ENCODE results near the gene MTG2. TPM values are rescaled to one million over a fixed set of nuclear protein-coding genes. Genes with fewer than 3 reads are reported as not detected.

Gene MTG2
- polyA plus RNA-seq, 2 donors, result 19.4 to 25.4 TPM

DNA sequence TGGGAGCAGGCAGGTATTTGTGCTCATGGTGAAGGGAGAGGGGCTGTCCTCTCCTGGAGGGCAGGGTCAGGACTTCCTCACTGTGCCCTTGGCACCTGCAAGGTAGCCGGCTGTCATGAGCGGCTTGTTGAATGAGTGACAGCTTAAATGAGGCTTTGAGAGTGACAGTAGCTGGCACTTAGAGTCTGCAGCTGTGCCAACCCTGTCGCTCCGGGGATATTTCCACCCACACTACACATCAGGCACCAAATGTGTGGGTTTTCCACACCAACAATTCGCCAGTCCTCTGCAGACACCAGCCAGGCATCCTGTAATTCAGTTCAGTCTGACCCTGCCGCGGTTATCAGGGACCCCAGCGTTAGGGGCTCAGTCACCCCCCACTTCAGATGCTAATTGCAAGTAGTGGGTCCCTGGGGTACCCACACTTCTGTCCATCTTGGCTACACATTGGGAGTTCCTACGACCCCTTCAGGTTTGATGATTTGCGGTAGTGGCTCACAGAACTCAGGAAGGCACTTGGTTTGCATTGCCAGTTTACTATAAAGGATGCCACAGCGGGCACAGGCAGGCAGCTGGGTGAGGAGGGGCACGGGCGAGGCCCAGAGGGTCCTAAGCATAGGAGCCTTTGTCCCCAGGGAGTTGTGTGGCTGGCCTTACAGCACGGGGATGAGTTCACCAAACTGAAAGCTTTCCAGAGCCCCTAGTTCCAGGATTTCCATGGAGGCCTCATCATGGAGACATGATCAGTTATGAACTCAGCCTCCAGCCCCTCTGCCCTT, 9.1 kb downstream of the MTG2 start:
- peaks cover 4 to 12% of the 10 kb centered on the region in 2 donors for H3K36me3 ChIP-seq (ENCODE audit: control insufficient read depth in 2 of 2, insufficient read depth in 2 of 2, low read length in 1 of 2)
- no peaks in the 10 kb centered on the region for H3K4me1 ChIP-seq (ENCODE audit: control insufficient read depth in 2 of 2, insufficient read depth in 2 of 2, low read length in 1 of 2)
- no peaks in the 10 kb centered on the region for H3K9me3 ChIP-seq (ENCODE audit: control insufficient read depth in 2 of 2, insufficient read depth in 1 of 2, low read depth in 1 of 2, low read length in 1 of 2)
- no peak overlapping the region for H3K4me3 ChIP-seq (ENCODE audit: low read depth in 1 of 2, low read length in 2 of 2)
- no peak overlapping the region for H3K27ac ChIP-seq (ENCODE audit: low read depth in 2 of 2, low read length in 1 of 2)
- 78 to 79% methylated on average over 14 of the region's 14 CpGs for WGBS, 2 donors
- H3K27me3 ChIP-seq (ENCODE audit: control insufficient read depth in 1 of 2, insufficient read depth in 2 of 2, low read length in 2 of 2), result no peaks in the 10 kb centered on the region

DNA sequence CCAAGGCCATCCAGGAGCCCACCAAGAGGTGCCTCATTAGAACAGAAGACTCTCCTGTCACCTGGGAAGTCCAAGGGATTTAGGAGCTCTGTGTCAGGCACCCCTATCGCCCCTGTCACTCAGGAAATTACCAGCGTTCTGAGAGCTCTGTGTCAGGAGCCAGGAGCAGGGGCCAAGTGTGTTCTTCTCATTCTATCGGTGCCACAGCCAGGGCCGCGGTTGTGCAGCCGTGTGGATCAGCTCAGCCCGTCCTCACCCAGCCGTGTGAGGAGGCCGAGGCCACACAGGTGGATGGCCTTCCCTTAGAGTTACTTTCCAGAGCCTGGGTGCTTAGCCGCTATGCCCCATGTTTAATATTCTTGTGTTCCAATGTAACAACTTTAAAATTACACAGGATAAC, 9.8 kb downstream of the MTG2 start:
- no peaks in the 10 kb centered on the region for H3K4me1 ChIP-seq (ENCODE audit: control insufficient read depth in 2 of 2, insufficient read depth in 2 of 2, low read length in 1 of 2)
- no peaks in the 10 kb centered on the region for H3K27me3 ChIP-seq (ENCODE audit: control insufficient read depth in 1 of 2, insufficient read depth in 2 of 2, low read length in 2 of 2)
- no peaks in the 10 kb centered on the region for H3K9me3 ChIP-seq (ENCODE audit: control insufficient read depth in 2 of 2, insufficient read depth in 1 of 2, low read depth in 1 of 2, low read length in 1 of 2)
- H3K36me3 ChIP-seq (ENCODE audit: control insufficient read depth in 2 of 2, insufficient read depth in 2 of 2, low read length in 1 of 2), result peaks cover 4 to 12% of the 10 kb centered on the region in 2 donors
- H3K27ac ChIP-seq (ENCODE audit: low read depth in 2 of 2, low read length in 1 of 2), result no peak overlapping the region
- 83 to 84% methylated on average over 10 of the region's 10 CpGs for WGBS, 2 donors
- H3K4me3 ChIP-seq (ENCODE audit: low read depth in 1 of 2, low read length in 2 of 2), result no peak overlapping the region

DNA sequence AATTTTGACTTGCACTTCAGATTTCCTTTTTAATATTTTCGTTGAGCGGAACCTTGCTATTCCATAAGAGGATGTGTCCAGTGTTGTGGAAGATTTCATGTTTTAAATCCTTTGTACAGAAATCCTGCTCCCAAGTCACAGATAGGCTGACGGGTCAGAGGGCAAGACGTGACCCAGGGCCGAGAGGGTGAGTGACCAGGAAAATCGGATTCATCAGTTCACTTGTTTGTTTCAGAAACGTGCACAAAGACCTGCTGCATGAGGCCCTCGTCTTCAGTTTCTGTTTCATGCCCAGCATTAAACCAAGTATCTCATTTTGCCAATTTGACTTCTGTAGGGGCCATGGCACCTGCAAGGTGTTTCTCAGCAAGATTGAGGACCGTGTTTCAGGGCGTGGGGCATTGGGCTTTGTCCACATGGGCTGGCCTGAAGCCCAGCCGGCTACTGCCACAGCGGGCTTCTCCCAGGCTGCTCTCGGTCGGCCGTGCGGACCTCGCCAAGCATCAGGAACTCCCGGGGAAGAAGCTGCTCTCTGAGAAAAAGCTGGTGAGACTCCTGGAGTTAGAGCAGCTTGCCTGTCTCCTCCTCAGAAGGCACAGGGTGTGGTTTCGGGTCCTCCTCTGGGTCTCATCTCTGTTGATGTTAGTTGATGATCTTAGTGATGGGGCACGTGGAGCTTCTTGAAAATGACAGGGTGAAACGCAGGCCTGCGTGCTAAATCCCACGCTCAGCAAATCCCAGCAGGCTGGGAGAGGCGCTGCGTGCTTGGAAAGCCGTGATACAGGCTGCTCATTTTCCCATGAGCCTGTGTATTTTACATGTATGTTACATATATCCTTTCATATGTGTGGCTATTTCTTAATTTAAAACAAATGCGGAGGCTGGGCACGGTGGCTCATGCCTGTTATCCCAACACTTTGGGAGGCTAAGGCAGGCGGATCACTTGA, 10.5 kb downstream of the MTG2 start:
- Histone ChIP-seq H3K4me3 (ENCODE audit: low read depth in 1 of 2, low read length in 2 of 2) (no peak overlapping the region), H3K36me3 (ENCODE audit: control insufficient read depth in 2 of 2, insufficient read depth in 2 of 2, low read length in 1 of 2) (peaks cover 4 to 16% of the 10 kb centered on the region in 2 donors), H3K27me3 (ENCODE audit: control insufficient read depth in 1 of 2, insufficient read depth in 2 of 2, low read length in 2 of 2) (no peaks in the 10 kb centered on the region), H3K9me3 (ENCODE audit: control insufficient read depth in 2 of 2, insufficient read depth in 1 of 2, low read depth in 1 of 2, low read length in 1 of 2) (no peaks in the 10 kb centered on the region), H3K27ac (ENCODE audit: low read depth in 2 of 2, low read length in 1 of 2) (no peak overlapping the region), H3K4me1 (ENCODE audit: control insufficient read depth in 2 of 2, insufficient read depth in 2 of 2, low read length in 1 of 2) (no peaks in the 10 kb centered on the region)
- WGBS, 2 donors, result 91 to 92% methylated on average over 29 of the region's 29 CpGs

DNA sequence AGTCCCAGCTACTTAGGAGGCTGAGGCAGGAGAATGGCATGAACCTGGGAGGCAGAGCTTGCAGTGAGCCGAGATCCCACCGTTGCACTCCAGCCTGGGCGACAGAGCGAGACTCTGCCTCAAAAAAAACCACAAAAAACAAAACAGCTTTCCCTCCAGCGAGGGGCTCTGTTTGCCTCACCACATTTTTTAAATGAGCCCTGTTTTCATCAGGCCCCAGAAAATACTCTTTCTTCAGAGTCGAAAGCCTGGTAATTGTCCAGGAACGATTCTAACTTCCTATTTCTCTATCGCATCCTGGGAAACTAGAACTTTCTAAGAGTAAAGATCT, 12.2 kb downstream of the MTG2 start:
- WGBS, 2 donors, result 79 to 84% methylated on average over 8 of the region's 8 CpGs
- H3K27ac ChIP-seq (ENCODE audit: low read depth in 2 of 2, low read length in 1 of 2), result no peak overlapping the region
- no peaks in the 10 kb centered on the region for H3K27me3 ChIP-seq (ENCODE audit: control insufficient read depth in 1 of 2, insufficient read depth in 2 of 2, low read length in 2 of 2)
- H3K4me1 ChIP-seq (ENCODE audit: control insufficient read depth in 2 of 2, insufficient read depth in 2 of 2, low read length in 1 of 2), result no peaks in the 10 kb centered on the region
- H3K4me3 ChIP-seq (ENCODE audit: low read depth in 1 of 2, low read length in 2 of 2), result no peak overlapping the region
- peaks cover 13 to 17% of the 10 kb centered on the region in 2 donors for H3K36me3 ChIP-seq (ENCODE audit: control insufficient read depth in 2 of 2, insufficient read depth in 2 of 2, low read length in 1 of 2)
- H3K9me3 ChIP-seq (ENCODE audit: control insufficient read depth in 2 of 2, insufficient read depth in 1 of 2, low read depth in 1 of 2, low read length in 1 of 2), result peaks cover 0 to 4% of the 10 kb centered on the region in 2 donors

DNA sequence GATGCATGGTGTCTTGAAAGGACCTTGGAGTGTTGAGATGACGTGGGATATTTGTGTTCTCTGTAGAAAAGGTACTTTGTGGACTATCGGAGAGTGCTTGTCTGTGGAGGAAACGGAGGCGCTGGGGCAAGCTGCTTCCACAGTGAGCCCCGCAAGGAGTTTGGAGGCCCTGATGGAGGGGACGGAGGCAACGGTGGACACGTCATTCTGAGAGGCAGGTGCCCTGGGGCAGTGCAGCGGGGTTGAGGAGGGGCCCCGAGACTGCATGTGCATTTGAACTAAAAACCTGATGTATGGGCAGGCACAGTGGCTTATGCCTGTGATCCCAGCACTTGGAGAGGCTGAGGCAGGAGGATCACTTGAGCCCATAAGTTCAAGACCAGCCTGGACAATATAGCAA, 12.9 kb downstream of the MTG2 start:
- no peak overlapping the region for H3K4me3 ChIP-seq (ENCODE audit: low read depth in 1 of 2, low read length in 2 of 2)
- H3K27me3 ChIP-seq (ENCODE audit: control insufficient read depth in 1 of 2, insufficient read depth in 2 of 2, low read length in 2 of 2), result no peaks in the 10 kb centered on the region
- no peaks in the 10 kb centered on the region for H3K4me1 ChIP-seq (ENCODE audit: control insufficient read depth in 2 of 2, insufficient read depth in 2 of 2, low read length in 1 of 2)
- no peak overlapping the region for H3K27ac ChIP-seq (ENCODE audit: low read depth in 2 of 2, low read length in 1 of 2)
- H3K36me3 ChIP-seq (ENCODE audit: control insufficient read depth in 2 of 2, insufficient read depth in 2 of 2, low read length in 1 of 2), result peaks cover 20 to 22% of the 10 kb centered on the region in 2 donors
- WGBS, 2 donors, result 90 to 92% methylated on average over 10 of the region's 10 CpGs
- H3K9me3 ChIP-seq (ENCODE audit: control insufficient read depth in 2 of 2, insufficient read depth in 1 of 2, low read depth in 1 of 2, low read length in 1 of 2), result peaks cover 0 to 4% of the 10 kb centered on the region in 2 donors

DNA sequence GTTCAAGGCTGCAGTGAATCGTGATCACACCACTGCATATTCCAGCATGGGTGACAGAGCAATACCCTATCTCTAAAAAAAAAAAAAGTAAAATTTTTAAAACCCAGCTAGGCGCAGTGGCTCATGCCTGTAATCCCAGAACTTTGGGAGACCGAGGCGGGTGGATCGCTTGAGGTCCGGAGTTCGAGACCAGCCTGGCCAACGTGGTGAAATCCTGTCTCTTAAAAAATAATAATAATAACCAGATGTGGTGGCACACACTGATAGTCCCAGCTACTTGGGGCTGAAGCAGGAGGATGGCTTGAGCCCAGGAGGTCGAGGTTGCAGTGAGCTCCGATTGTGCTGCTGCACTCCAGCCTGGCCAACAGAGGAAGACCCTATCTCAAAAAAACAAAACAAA, 13.5 kb downstream of the MTG2 start:
- Histone ChIP-seq H3K4me1 (ENCODE audit: control insufficient read depth in 2 of 2, insufficient read depth in 2 of 2, low read length in 1 of 2) (no peaks in the 10 kb centered on the region), H3K27ac (ENCODE audit: low read depth in 2 of 2, low read length in 1 of 2) (no peak overlapping the region), H3K27me3 (ENCODE audit: control insufficient read depth in 1 of 2, insufficient read depth in 2 of 2, low read length in 2 of 2) (no peaks in the 10 kb centered on the region), H3K4me3 (ENCODE audit: low read depth in 1 of 2, low read length in 2 of 2) (no peak overlapping the region), H3K9me3 (ENCODE audit: control insufficient read depth in 2 of 2, insufficient read depth in 1 of 2, low read depth in 1 of 2, low read length in 1 of 2) (peaks cover 0 to 4% of the 10 kb centered on the region in 2 donors), H3K36me3 (ENCODE audit: control insufficient read depth in 2 of 2, insufficient read depth in 2 of 2, low read length in 1 of 2) (peaks cover 22 to 23% of the 10 kb centered on the region in 2 donors)
- WGBS, 2 donors, result 95% methylated on average over 10 of the region's 10 CpGs

DNA sequence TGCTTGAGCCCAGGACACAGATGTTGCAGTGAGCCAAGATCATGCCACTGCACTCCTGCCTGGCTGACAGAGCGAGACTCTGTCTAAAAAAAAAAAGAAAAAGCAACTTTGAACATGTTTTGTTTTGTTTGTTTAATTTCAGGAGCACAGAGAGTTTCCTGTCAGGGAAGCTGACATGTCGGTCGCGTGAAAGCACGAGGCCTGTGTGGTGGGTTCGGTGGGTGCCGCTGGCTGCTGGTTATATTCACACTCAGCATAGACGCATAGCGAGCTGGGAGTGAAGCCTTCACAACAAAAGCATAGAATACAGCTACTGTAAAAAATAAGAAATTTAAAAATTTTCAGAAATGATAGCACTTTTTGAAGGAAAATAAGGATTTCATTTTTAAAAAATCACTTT, 14.5 kb downstream of the MTG2 start:
- WGBS, 2 donors, result 86 to 96% methylated on average over 9 of the region's 9 CpGs

DNA sequence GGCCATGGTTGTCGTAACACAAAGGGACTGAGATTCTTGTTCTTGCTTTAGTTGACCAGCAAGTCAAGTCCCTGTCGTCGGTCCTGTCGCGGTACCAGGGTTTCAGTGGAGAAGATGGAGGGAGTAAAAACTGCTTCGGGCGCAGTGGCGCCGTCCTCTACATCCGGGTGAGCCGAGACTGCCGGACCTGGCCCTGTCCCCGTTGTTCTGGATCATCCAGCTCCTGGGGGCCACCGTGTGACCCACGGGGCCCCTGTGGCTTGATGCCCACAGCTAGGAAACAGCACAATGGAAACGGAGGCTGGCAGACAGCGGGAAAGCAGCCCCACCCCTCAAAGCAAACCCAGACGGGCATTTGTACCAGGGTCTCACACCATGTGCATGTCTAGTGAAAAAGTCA, 15.0 kb downstream of the MTG2 start:
- Histone ChIP-seq H3K27ac (ENCODE audit: low read depth in 2 of 2, low read length in 1 of 2) (no peak overlapping the region), H3K27me3 (ENCODE audit: control insufficient read depth in 1 of 2, insufficient read depth in 2 of 2, low read length in 2 of 2) (no peaks in the 10 kb centered on the region), H3K4me3 (ENCODE audit: low read depth in 1 of 2, low read length in 2 of 2) (no peak overlapping the region), H3K36me3 (ENCODE audit: control insufficient read depth in 2 of 2, insufficient read depth in 2 of 2, low read length in 1 of 2) (peaks cover 25 to 33% of the 10 kb centered on the region in 2 donors), H3K9me3 (ENCODE audit: control insufficient read depth in 2 of 2, insufficient read depth in 1 of 2, low read depth in 1 of 2, low read length in 1 of 2) (peaks cover 0 to 4% of the 10 kb centered on the region in 2 donors), H3K4me1 (ENCODE audit: control insufficient read depth in 2 of 2, insufficient read depth in 2 of 2, low read length in 1 of 2) (no peaks in the 10 kb centered on the region)
- 94 to 95% methylated on average over 18 of the region's 18 CpGs for WGBS, 2 donors

More for the DNA sequence above, 14.5 kb downstream of the MTG2 start:
- H3K36me3 ChIP-seq (ENCODE audit: control insufficient read depth in 2 of 2, insufficient read depth in 2 of 2, low read length in 1 of 2), result peaks cover 25 to 33% of the 10 kb centered on the region in 2 donors
- H3K27ac ChIP-seq (ENCODE audit: low read depth in 2 of 2, low read length in 1 of 2), result no peak overlapping the region
- H3K4me1 ChIP-seq (ENCODE audit: control insufficient read depth in 2 of 2, insufficient read depth in 2 of 2, low read length in 1 of 2), result no peaks in the 10 kb centered on the region
- H3K4me3 ChIP-seq (ENCODE audit: low read depth in 1 of 2, low read length in 2 of 2), result no peak overlapping the region
- H3K27me3 ChIP-seq (ENCODE audit: control insufficient read depth in 1 of 2, insufficient read depth in 2 of 2, low read length in 2 of 2), result no peaks in the 10 kb centered on the region
- H3K9me3 ChIP-seq (ENCODE audit: control insufficient read depth in 2 of 2, insufficient read depth in 1 of 2, low read depth in 1 of 2, low read length in 1 of 2), result peaks cover 0 to 4% of the 10 kb centered on the region in 2 donors

DNA sequence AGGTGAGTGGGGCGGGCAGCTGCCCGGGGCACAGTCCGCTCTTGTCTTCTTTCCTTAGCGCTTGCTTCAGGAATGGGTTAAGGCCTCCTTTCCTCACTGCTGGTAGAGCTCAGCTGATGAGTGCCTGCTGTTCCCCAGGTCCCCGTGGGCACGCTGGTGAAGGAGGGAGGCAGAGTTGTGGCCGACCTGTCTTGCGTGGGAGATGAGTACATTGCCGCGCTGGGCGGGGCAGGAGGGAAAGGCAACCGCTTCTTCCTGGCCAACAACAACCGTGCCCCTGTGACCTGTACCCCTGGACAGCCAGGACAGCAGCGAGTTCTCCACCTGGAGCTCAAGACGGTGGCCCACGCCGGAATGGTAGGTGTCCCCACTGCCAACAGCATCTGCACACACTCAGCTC, 15.7 kb downstream of the MTG2 start:
- WGBS, 2 donors, result 96% methylated on average over 17 of the region's 17 CpGs
- peaks cover 0 to 4% of the 10 kb centered on the region in 2 donors for H3K9me3 ChIP-seq (ENCODE audit: control insufficient read depth in 2 of 2, insufficient read depth in 1 of 2, low read depth in 1 of 2, low read length in 1 of 2)
- no peak overlapping the region for H3K27ac ChIP-seq (ENCODE audit: low read depth in 2 of 2, low read length in 1 of 2)
- H3K36me3 ChIP-seq (ENCODE audit: control insufficient read depth in 2 of 2, insufficient read depth in 2 of 2, low read length in 1 of 2), result peaks cover 24 to 28% of the 10 kb centered on the region in 2 donors
- no peaks in the 10 kb centered on the region for H3K27me3 ChIP-seq (ENCODE audit: control insufficient read depth in 1 of 2, insufficient read depth in 2 of 2, low read length in 2 of 2)
- no peaks in the 10 kb centered on the region for H3K4me1 ChIP-seq (ENCODE audit: control insufficient read depth in 2 of 2, insufficient read depth in 2 of 2, low read length in 1 of 2)
- no peak overlapping the region for H3K4me3 ChIP-seq (ENCODE audit: low read depth in 1 of 2, low read length in 2 of 2)

Data from esophagus (tissue), 2 donors.